ENCODE measurements around the gene IL17RD. TPM values are rescaled to one million over a fixed set of nuclear protein-coding genes. Genes with fewer than 3 reads are reported as not detected.

Gene IL17RD
- total RNA-seq, 2 experiments from 2014 or later: not detected

DNA sequence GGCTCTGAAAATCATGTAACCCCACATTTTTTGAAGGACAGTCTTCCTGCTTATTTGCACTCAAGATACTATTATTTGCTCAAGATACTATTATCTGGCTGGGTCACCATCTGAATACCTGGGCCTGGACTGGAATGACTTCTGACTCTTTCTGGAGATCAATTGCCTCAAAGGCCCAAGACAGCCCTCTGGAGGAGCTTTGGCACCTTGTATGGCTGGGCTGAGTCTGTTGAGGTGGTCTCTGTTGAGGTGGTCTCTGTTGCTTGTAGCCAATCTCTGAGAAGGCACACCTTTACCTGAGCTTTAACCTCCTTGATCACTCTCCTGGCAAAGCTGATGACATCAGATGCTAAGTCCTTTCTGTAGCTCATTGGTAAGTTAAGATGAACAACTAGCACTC is 71.7 kb downstream of the IL17RD start:
- no peaks in the 10 kb centered on the region for H3K36me3 Mint-ChIP-seq (ENCODE audit: low read depth)
- ChIA-PET POLR2A (no interaction called here), CTCF (no interaction called here)
- H3K36me3 ChIP-seq (ENCODE audit: insufficient read depth, low read length): no peaks in the 10 kb centered on the region
- no peaks in the 10 kb centered on the region for H3K9me3 Mint-ChIP-seq
- H3K4me3 ChIP-seq (ENCODE audit: low read length): no peak overlapping the region
- H3K4me3 Mint-ChIP-seq: no peak overlapping the region
- no peak overlapping the region for H3K27ac ChIP-seq (ENCODE audit: low read depth in 1 of 2, low read length in 2 of 2)
- DNase-seq (no peak), ATAC-seq (ENCODE audit: poor library complexity) (no peak)
- no peak for TF ChIP-seq CTCF (IDR thresholded peaks at IDR 0.05)
- no peaks in the 10 kb centered on the region for H3K4me1 Mint-ChIP-seq (ENCODE audit: low read depth)
- H3K27me3 Mint-ChIP-seq: peaks cover 9% of the 10 kb centered on the region
- no peaks in the 10 kb centered on the region for H3K4me1 ChIP-seq (ENCODE audit: insufficient read depth, low read length)
- no peak overlapping the region for H3K27ac Mint-ChIP-seq
- H3K9me3 ChIP-seq (ENCODE audit: control insufficient read depth in 1 of 2, insufficient read depth in 1 of 2, low read length in 2 of 2): no peaks in the 10 kb centered on the region
- intact Hi-C loops (cut with DNase I, micrococcal nuclease): no loop called here
- H3K27me3 ChIP-seq (ENCODE audit: control insufficient read depth in 1 of 2, insufficient read depth in 2 of 2, low read length in 2 of 2): peaks cover 0 to 2% of the 10 kb centered on the region in 2 experiments

GRCh38 chr3:57091521-57092273 is 73.5 kb downstream of the IL17RD start:
- Mint-ChIP-seq H3K4me3 (no peak overlapping the region), H3K27ac (no peak overlapping the region), H3K36me3 (ENCODE audit: low read depth) (no peaks in the 10 kb centered on the region), H3K9me3 (no peaks in the 10 kb centered on the region), H3K4me1 (ENCODE audit: low read depth) (no peaks in the 10 kb centered on the region), H3K27me3 (peaks cover 16% of the 10 kb centered on the region)
- Histone ChIP-seq H3K27me3 (ENCODE audit: control insufficient read depth in 1 of 2, insufficient read depth in 2 of 2, low read length in 2 of 2) (peaks cover 0 to 2% of the 10 kb centered on the region in 2 experiments), H3K27ac (ENCODE audit: low read depth in 1 of 2, low read length in 2 of 2) (no peak overlapping the region), H3K36me3 (ENCODE audit: insufficient read depth, low read length) (no peaks in the 10 kb centered on the region), H3K4me1 (ENCODE audit: insufficient read depth, low read length) (no peaks in the 10 kb centered on the region), H3K9me3 (ENCODE audit: control insufficient read depth in 1 of 2, insufficient read depth in 1 of 2, low read length in 2 of 2) (no peaks in the 10 kb centered on the region), H3K4me3 (ENCODE audit: low read length) (no peak overlapping the region)
- ATAC-seq (ENCODE audit: poor library complexity) (no peak), DNase-seq (no peak)
- intact Hi-C loops (cut with DNase I, micrococcal nuclease): no loop called here
- ChIA-PET POLR2A (no interaction called here), CTCF (interaction anchor here (1.4 kb wide), 1 partner anchor 8 kb away, joined by 3 read pairs; no protein-coding TSS in a partner anchor)
- no peak for TF ChIP-seq CTCF (IDR thresholded peaks at IDR 0.05)

DNA sequence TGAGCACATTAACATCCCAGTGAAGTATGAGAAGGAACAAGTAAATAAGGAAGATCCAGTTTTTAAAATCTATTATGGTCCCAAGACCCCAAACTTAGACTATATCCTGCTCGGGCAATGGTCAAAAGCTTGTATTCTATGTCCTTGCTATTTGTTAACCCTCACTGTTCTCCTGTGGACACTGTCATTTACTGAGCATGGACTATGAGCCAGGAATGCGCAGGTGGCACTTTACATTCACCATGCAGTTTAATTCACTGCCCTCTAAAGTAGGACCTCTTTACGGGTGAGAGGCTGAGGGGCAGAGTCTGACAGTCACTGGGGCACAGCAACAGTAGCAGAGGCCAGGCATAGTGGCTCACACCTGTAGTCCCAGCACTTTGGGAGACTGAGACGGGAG is 76.1 kb downstream of the IL17RD start:
- CTCF ChIA-PET: interaction anchor here (1.3 kb wide), 1 partner anchor 16 kb away, joined by 4 read pairs; no protein-coding TSS in a partner anchor

More for the DNA sequence above, 76.1 kb downstream of the IL17RD start:
- no peak for DNase-seq
- TF ChIP-seq CTCF (IDR thresholded peaks at IDR 0.05): no peak
- Histone ChIP-seq H3K9me3 (ENCODE audit: control insufficient read depth in 1 of 2, insufficient read depth in 1 of 2, low read length in 2 of 2) (no peaks in the 10 kb centered on the region), H3K4me3 (ENCODE audit: low read length) (no peak overlapping the region), H3K27me3 (ENCODE audit: control insufficient read depth in 1 of 2, insufficient read depth in 2 of 2, low read length in 2 of 2) (peaks cover 2 to 3% of the 10 kb centered on the region in 2 experiments), H3K36me3 (ENCODE audit: insufficient read depth, low read length) (no peaks in the 10 kb centered on the region), H3K4me1 (ENCODE audit: insufficient read depth, low read length) (no peaks in the 10 kb centered on the region), H3K27ac (ENCODE audit: low read depth in 1 of 2, low read length in 2 of 2) (no peak overlapping the region)
- Mint-ChIP-seq H3K9me3 (no peaks in the 10 kb centered on the region), H3K27me3 (peaks cover 16% of the 10 kb centered on the region), H3K27ac (no peak overlapping the region), H3K36me3 (ENCODE audit: low read depth) (no peaks in the 10 kb centered on the region), H3K4me1 (ENCODE audit: low read depth) (no peaks in the 10 kb centered on the region), H3K4me3 (no peak overlapping the region)
- POLR2A ChIA-PET: no interaction called here
- no peak for ATAC-seq (ENCODE audit: poor library complexity)
- intact Hi-C loops (cut with DNase I, micrococcal nuclease): no loop called here

All from CD4-positive, alpha-beta T cell (primary cell).